IMR-90 (cell line): ENCODE data around the gene ARGLU1. TPM values are rescaled to one million over a fixed set of nuclear protein-coding genes. Genes with fewer than 3 reads are reported as not detected.

Source experiments
- polyA plus RNA-seq, 3 experiments: library from polyadenylated mRNA; depleted of rRNA; stranded (reverse); fragments of >200 nt; gene quantifications; 2 replicates each; pipeline ENCODE4 v1.2.3, GENCODE V29; 2012; ENCODE audit warnings: low replicate concordance in 1 of 3
- total RNA-seq: library from RNA; depleted of rRNA; stranded (reverse); fragments of >200 nt; gene quantifications from 2 replicates; pipeline ENCODE4 v1.2.3, GENCODE V29; 2012; rRNA removed

ARGLU1 gene
- total and polyA plus RNA-seq, 2 of the 4 experiments (the other 2 are of a cell fraction), result 11.1 to 51.4 TPM

Other genes starting within 250 kb of the ARGLU1 start
- gene EFNB2, start 32.5 kb downstream of the ARGLU1 start, total RNA-seq, result 5.4 and 6.9 TPM in 2 replicates
- gene EFNB2, start 32.5 kb downstream of the ARGLU1 start, polyA plus RNA-seq (2012; rRNA removed), result 5.9 and 6.0 TPM in 2 replicates